Calu3 (cell line): ENCODE results near the gene CNGB1. TPM values are rescaled to one million over a fixed set of nuclear protein-coding genes. Genes with fewer than 3 reads are reported as not detected.
"Not testable (repeated sequence)": the region's sequence is repeated elsewhere in the genome, so short reads cannot be mapped to it uniquely, and the experiment has no call there.

Source experiments
- BruUV-seq: library from RNA; stranded (reverse); fragments of 400-500 nt; replicated peaks from 2 replicates; lab custom pipeline; 2021; lab: Mats Ljungman, UMichigan
- CTCF ChIA-PET: fragments of 300-600 bp; sonication (Branson Sonifier 250); formaldehyde crosslinking; loops from one replicate; lab custom pipeline; 2022; ENCODE audit warnings: antibody characterized with exemption; lab: Charles Lee
- DNase-seq: peaks from one replicate; pipeline ENCODE4 v3.0.0; 2022
- H3K27ac Mint-ChIP-seq: one replicate; pipeline ENCODE4 v1.8.0; 2022; ENCODE audit warnings: mixed read lengths; ENCODE audit not compliant: unreplicated experiment
- H3K27me3 Mint-ChIP-seq: one replicate; pipeline ENCODE4 v1.8.0; 2022; ENCODE audit warnings: mixed read lengths; ENCODE audit not compliant: unreplicated experiment
- H3K36me3 Mint-ChIP-seq: one replicate; pipeline ENCODE4 v1.8.0; 2022; ENCODE audit warnings: mild to moderate bottlenecking, moderate library complexity, mixed read lengths; ENCODE audit not compliant: insufficient read depth, unreplicated experiment
- H3K4me1 Mint-ChIP-seq: one replicate; pipeline ENCODE4 v1.8.0; 2022; ENCODE audit warnings: mild to moderate bottlenecking, low read depth, mixed read lengths; ENCODE audit not compliant: unreplicated experiment
- H3K4me3 Mint-ChIP-seq: one replicate; pipeline ENCODE4 v1.8.0; 2022; ENCODE audit warnings: mild to moderate bottlenecking, low read depth, moderate library complexity, mixed read lengths; ENCODE audit not compliant: unreplicated experiment
- H3K9me3 Mint-ChIP-seq: one replicate; pipeline ENCODE4 v1.8.0; 2022; ENCODE audit warnings: low read depth, mixed read lengths; ENCODE audit not compliant: unreplicated experiment
- intact Hi-C: fragments of 100-400 bp; cut with micrococcal nuclease; formaldehyde crosslinking; loops from one replicate; pipeline ENCODE4 v1.10.0; 2022; ENCODE audit not compliant: unreplicated experiment
- total RNA-seq: library from RNA; stranded (reverse); gene quantifications from 2 replicates; pipeline ENCODE4 v1.2.3, GENCODE V29; 2022
- TF ChIP-seq, protein P1 (sequence below): fragments of 200-600 bp; IDR thresholded peaks from one replicate; pipeline ENCODE4 v1.8.0; 2022; ENCODE audit warnings: antibody characterized with exemption; ENCODE audit not compliant: unreplicated experiment

The CNGB1 gene
- total RNA-seq, 1 experiment from 2014 or later, result 0.19 TPM

DNA sequence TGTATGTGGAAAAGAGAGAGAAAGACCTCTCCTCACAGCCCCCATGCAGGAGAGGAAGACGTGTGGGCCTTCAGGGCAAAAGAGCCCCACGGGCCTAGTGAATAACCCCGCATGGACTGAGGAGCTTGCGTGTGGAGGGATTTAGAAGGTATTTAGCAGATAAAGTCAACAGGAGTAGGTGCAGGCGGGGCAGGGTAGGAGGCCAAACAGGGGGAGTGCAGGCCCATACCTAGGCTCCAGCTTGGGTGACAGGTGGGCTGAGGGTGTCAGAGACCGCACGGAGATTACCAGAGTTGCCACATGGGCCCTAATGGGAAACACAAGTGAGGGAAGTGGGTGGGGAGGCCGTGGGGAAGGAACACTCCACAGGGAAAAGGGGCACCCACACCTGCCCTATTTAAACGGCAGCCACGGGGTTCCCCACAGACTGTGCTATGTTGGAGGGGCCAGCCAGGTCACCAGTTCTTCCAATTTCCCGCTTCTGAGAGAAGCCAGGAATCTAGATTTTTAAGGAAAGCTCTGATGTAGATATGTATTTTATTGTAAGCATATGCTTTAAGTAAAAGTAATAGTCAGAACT, 8.2 kb upstream of the CNGB1 start:
- DNase-seq, result no peak
- intact Hi-C loops, result no loop called here
- BruUV-seq, result no TSS peak
- CTCF ChIA-PET, result no interaction called here
- no peak overlapping the region for H3K4me3 Mint-ChIP-seq
- TF ChIP-seq, protein P1, sequence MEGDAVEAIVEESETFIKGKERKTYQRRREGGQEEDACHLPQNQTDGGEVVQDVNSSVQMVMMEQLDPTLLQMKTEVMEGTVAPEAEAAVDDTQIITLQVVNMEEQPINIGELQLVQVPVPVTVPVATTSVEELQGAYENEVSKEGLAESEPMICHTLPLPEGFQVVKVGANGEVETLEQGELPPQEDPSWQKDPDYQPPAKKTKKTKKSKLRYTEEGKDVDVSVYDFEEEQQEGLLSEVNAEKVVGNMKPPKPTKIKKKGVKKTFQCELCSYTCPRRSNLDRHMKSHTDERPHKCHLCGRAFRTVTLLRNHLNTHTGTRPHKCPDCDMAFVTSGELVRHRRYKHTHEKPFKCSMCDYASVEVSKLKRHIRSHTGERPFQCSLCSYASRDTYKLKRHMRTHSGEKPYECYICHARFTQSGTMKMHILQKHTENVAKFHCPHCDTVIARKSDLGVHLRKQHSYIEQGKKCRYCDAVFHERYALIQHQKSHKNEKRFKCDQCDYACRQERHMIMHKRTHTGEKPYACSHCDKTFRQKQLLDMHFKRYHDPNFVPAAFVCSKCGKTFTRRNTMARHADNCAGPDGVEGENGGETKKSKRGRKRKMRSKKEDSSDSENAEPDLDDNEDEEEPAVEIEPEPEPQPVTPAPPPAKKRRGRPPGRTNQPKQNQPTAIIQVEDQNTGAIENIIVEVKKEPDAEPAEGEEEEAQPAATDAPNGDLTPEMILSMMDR, result no peak
- no peaks in the 10 kb centered on the region for H3K36me3 Mint-ChIP-seq
- H3K27ac Mint-ChIP-seq, result no peak overlapping the region
- H3K9me3 Mint-ChIP-seq, result no peaks in the 10 kb centered on the region
- no peaks in the 10 kb centered on the region for H3K4me1 Mint-ChIP-seq
- no peaks in the 10 kb centered on the region for H3K27me3 Mint-ChIP-seq

DNA sequence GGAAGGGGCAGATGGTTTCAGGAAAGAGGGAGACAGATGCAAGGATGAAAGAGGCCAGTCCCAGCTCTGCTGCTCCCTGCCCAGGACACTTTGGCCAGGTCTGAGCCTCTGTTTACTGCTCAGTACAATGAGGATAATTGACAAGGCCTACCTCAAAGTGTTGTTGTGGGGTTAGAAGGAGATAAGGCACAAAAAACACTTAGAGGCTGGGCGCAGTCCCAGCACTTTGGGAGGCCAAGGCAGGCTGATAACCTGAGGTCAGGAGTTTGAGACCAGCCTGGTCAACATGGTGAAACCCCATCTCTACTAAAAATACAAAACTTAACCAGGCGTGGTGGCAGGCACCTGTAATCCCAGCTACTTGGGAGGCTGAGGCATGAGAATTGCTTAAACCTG, 7.1 kb upstream of the CNGB1 start:
- intact Hi-C loops, DNase-seq, H3K36me3 Mint-ChIP-seq, H3K4me1 Mint-ChIP-seq, H3K27ac Mint-ChIP-seq, H3K9me3 Mint-ChIP-seq, CTCF ChIA-PET, H3K4me3 Mint-ChIP-seq, BruUV-seq: not testable (repeated sequence)
- peaks cover 10% of the 10 kb centered on the region for H3K27me3 Mint-ChIP-seq

DNA sequence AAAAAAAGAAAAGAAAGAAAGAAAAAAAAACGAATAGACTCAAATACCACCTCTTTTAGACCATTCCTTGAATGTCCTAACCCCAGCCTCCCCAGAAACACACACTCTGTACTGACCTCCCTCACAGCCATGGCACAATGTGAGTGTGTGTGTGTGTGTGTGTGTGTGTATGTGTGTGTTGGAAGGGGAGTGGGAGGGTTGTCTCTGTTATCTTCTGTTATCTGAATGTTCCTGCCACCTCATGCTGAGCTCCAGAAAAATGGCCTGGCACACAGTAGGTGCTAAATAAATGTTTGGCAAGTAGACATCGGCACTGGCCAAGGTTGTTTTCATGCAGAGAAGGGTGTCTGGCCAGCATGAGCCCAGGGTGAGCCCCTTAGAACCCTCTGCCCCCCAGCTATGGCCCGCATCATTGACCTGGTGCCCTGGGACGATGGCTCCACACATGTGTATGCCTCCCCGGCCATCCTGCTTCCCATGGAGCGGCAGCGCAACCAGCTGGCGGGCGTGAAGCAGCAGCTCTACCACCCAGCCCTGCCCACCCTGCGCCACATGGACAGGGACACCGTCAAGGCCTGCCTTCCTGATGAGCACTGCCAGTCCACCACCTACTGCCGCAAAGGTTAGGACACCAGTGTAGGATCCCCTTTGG, 6.6 kb upstream of the CNGB1 start:
- H3K27me3 Mint-ChIP-seq, result peaks cover 15% of the 10 kb centered on the region
- CTCF ChIA-PET, result interaction anchor here (0.6 kb wide), 1 partner anchor 24 kb away, joined by 5 read pairs; no protein-coding TSS in a partner anchor
- intact Hi-C loops, result no loop called here
- H3K27ac Mint-ChIP-seq, result no peak overlapping the region
- no peak for DNase-seq
- BruUV-seq, result no TSS peak
- TF ChIP-seq, protein P1, result no peak
- H3K4me1 Mint-ChIP-seq, result no peaks in the 10 kb centered on the region
- H3K4me3 Mint-ChIP-seq, result no peak overlapping the region
- H3K9me3 Mint-ChIP-seq, result no peaks in the 10 kb centered on the region
- no peaks in the 10 kb centered on the region for H3K36me3 Mint-ChIP-seq

DNA sequence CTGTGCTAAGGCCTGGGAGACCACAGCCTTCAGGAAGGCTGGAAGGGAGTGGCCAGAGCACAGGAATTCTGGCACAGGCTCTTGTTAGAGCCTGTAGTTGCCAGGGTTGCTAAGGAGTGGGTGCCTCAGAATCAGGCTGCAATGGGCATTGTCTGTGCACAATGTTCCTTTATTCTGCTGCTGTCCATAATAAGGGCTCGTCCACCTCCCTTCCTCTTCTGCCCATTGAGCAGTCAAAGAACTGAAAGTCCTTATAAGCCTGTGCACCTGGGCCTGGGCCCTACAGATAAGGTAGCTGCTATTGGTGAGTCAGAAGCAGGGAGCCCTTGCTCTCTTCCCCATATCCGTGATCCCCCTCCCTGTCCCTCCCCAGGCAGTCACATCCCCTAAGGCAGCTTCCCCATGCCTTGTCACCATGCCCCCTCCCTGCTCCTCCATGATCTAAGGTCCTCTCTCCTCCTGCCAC, 5.4 kb upstream of the CNGB1 start:
- Mint-ChIP-seq H3K36me3 (no peaks in the 10 kb centered on the region), H3K4me1 (no peaks in the 10 kb centered on the region), H3K27ac (no peak overlapping the region), H3K27me3 (peaks cover 27% of the 10 kb centered on the region), H3K4me3 (no peak overlapping the region), H3K9me3 (no peaks in the 10 kb centered on the region)
- CTCF ChIA-PET, result interaction anchor here (1.6 kb wide), 1 partner anchor 18 kb away, joined by 4 read pairs; no protein-coding TSS in a partner anchor
- intact Hi-C loops, result no loop called here
- TF ChIP-seq, protein P1, result no peak
- DNase-seq, result no peak
- BruUV-seq, result no TSS peak

DNA sequence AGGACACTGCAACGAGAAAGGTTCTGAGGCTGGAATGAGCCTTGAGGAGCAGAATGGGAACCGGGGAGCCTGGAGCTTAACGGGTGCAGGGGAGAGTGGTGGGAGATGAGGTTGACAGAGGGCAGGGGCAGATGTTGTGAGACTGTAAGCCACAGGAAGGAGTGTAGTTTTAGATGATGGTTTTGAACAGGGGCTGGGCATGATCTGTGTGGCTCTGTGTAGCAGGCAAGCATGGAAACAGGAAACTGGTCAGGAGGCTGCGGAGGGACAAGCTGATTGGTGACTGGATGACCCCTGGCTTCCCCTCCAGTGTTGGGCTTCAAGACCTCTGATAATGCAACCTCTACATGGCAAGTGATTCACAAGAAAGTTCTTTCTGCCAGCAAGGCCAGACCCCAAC, 1.4 kb upstream of the CNGB1 start:
- no peak overlapping the region for H3K4me3 Mint-ChIP-seq
- no TSS peak for BruUV-seq
- TF ChIP-seq, protein P1, result no peak
- no peaks in the 10 kb centered on the region for H3K36me3 Mint-ChIP-seq
- H3K9me3 Mint-ChIP-seq, result no peaks in the 10 kb centered on the region
- intact Hi-C loops, result no loop called here
- no peak for DNase-seq
- H3K27ac Mint-ChIP-seq, result no peak overlapping the region
- H3K27me3 Mint-ChIP-seq, result peaks cover 48% of the 10 kb centered on the region
- no peaks in the 10 kb centered on the region for H3K4me1 Mint-ChIP-seq
- CTCF ChIA-PET, result no interaction called here
